Activated CD8-positive, alpha-beta memory T cell treated with anti-CD3 and anti-CD28 coated beads, Interleukin-2, amount 50 U/mL, for 48 hours (primary cell): ENCODE data around the gene CTNS.

Experiments
- DNase-seq: peaks from one replicate; pipeline ENCODE4 v3.0.0-alpha.2; 2020

The CTNS gene

DNA sequence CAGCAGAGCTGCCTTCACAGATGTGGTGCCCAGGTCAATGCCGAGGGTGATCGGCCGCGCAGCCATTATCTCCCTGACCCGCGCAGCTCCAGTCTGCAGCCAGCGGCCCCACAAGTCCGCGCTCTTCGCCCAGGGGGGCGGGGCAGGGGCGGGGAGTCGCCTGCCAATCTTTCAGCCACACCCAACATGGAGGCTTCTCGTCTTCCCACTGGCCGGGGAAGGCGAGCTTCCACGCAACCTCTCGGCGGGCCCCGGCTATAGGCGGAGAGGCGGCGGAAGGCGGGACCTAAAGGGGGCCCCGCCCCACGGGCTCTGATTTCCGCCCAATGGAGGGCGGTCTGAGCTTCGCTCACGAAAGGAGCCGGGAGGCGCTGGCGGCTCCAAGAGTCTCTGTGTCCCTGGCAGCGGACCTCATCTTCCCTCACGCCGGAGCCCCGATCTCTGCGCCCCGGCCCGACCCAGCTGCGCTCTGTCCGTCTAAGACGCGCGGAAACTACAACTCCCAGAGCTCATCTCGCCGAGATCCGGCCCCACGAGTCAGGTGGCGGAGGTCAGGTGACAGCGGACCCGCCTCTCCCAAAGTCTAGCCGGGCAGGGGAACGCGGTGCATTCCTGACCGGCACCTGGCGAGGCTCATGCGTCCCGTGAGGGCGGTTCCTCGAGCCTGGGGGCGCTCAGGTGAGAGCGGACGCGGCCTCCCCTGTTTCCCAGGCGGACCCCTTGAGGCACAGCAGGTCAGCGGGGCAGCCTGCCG lies at the start of gene CTNS, which contains the start of gene SHPK:
CTNS (plus strand) TSS at position 607 of the 754 bp plus-strand sequence. CDS start 3,447 bp downstream, outside the sequence.
SHPK (minus strand) TSS at position 97 of the 754 bp plus-strand sequence; CDS start at position 66, 31 bp downstream.
- peak; percentile 96 for DNase-seq

DNA sequence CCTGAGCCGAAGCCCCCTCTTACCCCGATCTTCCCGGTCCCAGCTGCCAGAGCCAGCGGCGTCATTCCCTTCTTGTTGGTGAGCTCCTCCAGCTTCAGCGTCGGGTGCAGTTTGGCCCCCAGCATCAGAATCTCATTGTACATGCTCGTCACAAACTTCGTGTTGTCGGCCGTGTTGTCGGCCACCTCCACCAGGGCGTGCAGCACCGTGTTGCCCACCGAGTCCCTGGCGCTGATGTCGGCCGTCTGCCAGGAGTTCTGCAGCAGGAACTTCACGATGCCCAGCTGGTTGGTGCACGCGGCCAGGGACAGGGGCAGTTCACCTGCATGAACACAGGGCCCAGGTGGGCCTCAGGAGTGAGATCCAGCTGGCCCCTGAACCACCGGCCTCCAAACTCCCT lies 46.8 kb upstream of the CTNS start:
- DNase-seq = no peak

DNA sequence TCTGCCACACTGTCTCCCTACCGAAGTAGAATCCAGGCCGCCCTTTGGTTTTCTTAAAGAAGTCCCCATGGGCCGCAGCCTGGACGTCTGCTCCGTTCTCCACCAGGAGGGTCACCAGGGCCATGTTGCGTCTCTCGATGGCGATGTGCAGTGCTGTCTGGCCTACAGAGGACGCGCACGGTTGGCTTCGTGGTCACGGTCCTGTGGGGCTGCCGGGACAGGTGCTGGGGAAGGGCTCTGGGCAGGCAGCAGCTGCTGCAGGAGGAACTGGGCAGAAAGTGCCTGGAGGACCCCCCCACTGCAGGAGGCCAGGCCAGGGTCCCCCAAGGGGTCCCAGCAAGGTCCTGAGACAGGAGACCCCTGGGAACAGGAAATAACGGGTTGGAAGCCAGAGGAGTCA lies 46.3 kb upstream of the CTNS start:
- no peak for DNase-seq

DNA sequence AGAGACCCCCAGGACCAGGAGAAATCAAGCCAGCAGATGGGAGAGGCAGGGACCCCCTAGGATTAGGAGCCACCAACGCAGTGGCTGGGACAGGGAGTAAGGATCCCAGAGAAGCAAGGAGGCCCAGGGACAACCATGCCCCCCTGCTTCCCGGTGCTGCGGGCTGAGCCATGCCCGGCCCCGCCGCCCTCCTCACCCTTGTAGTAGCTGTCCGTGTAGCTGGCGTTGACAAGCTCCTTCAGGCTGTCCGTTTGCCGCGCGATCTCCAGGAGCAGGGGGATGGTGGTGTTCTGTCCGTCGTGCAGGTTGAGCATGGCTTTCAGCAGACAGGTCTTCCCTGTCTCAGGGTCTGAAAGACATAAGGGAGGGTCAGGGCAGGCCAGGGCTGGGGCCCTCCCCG lies 45.8 kb upstream of the CTNS start:
- no peak for DNase-seq

DNA sequence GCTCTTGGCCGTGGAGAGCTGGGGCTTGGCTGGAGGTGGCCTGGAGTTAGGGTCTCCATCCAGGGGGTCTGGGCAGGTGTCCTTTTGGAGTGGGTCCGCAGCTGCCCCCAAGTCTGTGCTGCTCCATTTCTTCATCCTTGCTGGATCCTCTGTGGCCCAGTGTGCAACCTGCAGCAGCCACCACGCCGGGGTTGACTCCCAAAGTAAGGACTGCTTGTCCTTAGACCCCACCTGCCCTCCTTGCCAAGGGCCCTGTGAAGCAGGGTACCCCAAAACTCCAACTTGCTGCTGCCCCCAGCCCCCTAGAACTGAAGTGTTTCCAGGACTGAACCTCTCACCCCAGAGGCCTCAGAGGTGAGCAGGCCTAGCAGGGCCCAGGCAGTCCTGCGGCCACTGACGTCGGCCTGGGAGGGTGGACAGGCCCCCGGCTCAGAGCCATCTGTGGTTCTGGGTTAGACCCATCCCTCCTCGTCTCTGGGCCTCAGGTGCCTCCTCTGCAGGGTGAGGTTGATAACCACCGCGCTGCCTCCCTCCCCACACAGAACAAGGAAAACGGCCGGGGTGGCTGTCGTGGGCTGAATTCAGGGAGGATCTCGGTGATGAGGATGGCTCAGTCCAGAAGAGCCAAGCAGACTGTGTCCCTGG lies 44.2 kb upstream of the CTNS start:
- DNase-seq = no peak

DNA sequence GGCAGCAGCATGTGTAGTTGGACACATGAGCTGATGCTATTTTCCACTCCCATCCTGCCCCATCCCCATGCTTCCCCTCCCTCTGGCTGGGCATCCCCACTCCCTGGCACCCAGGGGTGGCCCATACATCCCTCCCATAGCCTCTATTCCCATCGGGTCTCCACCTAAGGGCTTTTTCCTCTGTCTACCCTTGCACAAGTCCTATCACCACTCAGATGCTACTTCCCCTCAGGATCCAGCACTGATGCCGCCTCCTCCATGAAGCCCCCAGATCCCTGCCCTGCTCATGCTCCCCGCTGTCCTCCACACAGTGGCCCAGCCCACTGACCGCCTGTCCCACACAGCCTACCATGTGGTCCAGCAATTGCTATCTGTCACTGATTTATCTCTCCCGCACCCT lies 43.2 kb upstream of the CTNS start:
- no peak for DNase-seq

DNA sequence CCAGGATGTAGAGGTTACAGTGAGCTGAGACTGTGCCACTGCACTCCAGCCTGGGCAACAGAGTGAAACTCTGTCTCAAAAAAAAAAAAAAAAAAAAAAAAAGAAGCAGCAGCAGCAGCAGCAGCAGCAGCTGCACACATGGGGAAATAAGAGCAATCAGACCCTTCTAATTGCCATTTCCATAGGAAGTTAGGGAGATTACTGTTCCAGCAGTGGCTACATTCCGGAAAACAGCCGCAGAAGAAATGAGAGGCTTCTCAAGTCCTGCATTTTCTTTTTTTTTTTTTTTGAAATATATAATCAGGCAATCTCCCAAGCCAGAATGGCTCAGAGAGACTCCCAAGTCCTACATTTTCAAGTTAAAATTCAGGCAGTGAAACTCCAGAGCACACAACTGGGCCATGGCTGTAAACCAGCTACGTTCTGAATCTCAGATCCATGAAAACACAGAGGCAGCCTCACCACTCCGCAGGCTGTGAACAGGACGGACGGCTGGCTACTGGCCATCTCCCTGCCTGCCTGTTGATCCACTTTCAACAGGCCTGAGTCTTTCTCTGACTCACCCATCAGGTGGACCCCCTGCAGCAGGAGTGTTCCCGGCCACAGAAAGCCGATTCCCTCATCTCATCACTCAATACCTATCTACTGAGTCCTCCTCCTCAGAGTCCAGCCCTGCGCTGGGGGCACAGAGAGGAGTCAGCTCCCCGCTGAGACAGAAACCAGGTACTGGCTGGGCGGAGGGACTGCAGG lies 42.3 kb upstream of the CTNS start:
- no peak for DNase-seq

DNA sequence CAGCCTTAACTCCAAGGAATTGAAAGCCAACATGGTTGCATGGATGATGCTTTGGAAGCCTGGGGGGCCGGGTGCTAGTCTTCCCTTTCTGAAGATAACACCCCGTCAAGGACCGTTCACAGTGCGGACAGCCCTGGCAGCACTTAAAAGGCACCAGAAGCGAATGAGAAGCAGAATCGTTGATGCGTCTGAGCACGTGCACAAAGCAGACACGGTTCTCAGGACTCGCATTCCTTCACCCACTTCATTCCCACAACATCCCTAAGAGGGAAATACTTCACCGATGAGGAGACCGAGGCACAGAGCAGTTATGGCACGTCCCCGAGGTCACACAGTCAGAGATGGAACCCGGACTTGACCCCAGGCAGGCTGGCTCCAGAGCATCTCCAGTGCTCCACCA lies 41.6 kb upstream of the CTNS start:
- DNase-seq = no peak

DNA sequence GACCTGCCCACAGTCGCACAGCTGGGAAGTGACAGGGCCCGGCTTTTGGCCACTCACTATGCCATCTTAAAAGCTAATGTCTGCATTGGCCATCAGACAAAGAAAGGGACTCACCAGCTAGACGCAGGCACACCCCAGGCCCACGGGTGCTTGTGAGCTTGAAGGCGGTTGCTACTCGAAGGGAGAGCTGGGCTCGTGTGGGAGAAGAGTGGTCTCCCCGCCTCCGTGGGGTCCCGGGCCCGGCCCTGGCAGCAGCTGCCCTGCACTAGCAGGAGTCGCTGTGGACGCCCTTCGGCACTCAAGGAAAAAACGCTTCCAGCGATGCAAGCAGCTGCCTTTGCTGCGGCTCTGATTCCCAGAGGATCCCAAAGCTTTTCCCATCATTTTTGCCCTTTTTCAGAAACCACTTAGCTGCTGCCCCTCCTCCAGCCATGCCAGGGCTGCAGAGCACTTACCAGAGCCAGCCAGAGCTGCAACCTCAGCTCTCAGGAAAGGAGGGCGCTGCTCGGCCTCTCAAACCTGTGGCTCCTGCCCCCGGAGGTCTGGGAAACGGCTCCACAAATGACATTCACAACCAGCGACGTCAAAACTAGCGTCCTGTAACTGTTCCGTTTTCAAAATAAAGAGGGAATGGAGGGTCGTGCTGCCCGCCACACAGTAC lies 39.6 kb upstream of the CTNS start:
- no peak for DNase-seq

DNA sequence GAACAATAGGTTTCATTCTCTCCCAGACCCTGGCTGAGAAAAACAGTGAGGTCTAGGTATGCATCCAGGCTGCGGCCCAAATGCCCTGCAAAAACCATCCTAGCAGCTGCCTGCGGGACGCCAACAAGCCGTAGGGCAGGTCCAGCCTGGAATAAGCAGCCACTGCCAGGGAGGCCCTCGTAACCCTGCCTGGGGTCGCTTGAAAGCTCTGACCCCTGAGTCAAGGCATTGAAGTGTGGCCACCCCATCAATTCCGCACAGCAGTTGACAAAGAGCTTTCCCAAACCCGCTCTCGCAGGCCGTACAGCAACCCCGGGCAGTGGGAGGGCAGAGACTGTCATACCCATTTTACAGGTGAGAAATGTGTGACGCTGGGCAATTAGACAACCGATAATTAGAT lies 38.5 kb upstream of the CTNS start:
- no peak for DNase-seq

DNA sequence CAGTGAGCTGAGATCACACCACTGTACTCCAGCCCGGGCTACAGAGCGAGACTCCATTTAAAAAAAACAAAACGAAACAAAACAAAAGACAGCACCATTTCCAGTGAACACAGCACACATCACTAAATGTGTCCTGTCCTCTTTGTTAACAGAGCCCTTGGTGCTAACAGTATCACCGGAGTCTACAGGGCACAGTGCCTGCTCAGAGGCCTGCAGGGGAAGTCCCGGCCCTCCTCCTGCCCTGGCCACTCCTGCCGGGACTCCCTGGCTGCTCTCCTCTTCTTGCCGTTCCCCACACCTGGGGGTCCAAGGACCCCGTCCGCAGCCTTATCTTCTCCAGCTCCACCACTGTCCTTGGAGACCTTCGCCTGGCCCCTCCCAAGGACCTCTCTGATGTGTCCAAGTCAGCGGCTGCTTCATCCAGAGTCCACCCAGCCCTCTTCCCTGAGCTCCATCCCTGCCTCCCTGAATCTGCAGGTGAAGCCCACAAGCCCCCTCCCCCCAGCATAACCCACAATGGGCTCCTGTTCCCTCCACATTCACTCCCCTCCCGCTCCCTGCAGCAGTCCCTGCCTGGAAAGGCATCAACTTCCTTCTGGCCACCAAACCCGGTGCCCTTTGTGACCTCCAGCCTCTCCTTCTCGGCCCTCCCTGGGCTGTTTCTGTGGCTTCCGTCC lies 35.9 kb upstream of the CTNS start:
- DNase-seq = no peak

DNA sequence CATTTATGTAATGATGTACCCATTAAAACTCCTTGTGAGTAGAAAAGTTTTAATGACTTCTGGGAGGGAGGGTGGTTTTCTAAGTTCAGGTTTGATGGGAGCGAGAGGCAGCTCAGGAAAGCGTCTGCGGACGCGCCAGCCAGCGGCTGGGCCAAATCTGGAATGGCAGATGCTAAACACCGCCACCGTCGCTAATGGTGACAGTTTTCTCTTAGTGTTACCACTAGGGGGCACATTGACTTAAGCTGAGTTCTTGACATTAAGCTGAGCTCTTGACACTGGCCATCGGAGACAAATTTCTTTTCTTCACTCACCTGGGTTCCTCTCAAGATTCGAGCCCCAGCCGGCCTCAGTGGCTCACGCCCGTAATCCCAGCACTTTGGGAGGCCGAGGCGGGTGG lies 34.1 kb upstream of the CTNS start:
- peak; percentile 57 for DNase-seq

DNA sequence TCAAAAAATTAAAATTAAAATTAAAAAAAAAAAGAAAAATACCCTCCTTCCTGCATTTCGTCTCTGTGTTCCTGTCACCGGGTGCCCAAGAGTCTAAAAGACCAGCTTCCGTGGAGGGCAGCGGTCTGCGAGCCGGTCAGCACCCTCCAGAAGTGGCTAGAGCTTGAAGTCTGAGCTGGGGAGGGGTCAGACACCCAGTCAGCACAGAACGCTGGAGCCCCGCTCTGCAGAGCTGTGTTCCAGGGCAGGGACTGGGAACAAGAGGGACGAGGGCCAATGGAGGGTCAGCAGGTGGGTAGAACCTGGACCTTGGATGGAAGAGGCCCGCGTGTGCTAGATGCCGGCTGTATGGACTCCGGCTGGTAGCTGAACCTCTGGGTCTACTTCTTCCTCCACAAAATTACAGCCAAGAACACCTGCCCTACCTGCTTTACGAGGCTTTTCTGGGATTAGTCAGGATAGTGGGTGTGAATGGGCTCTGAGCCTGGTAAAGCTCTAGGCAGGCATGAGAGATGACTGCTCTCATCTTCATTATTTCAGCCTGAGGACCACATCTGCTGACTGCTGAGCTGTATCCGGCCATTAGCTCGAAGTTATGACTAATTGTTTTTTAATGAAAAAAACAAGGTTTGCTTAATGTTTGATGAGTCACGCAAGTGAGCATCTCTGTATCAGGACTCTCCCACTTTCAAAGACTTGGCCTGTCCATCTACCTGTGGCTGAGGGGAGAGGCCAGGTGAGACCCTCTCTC lies 33.3 kb upstream of the CTNS start:
- DNase-seq = no peak

DNA sequence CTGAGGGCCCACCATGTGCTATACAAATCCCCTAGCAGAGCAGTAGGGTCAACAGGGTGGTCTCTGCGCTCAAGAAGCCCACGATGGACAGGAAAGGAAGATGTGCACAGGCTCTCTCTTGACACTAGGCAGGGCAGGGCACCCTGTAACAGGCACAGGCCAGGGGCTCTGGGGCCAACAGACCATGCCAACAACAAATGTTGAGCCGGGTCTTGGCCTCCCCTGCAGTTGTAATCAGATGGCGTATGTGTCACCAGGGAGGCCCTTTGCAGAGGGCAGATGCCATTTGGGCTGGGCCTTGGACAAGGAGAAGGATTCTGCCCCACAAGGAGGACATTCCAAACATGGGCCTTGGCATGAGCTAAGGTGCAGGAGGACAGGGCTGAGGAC lies 32.7 kb upstream of the CTNS start:
- no peak for DNase-seq

DNA sequence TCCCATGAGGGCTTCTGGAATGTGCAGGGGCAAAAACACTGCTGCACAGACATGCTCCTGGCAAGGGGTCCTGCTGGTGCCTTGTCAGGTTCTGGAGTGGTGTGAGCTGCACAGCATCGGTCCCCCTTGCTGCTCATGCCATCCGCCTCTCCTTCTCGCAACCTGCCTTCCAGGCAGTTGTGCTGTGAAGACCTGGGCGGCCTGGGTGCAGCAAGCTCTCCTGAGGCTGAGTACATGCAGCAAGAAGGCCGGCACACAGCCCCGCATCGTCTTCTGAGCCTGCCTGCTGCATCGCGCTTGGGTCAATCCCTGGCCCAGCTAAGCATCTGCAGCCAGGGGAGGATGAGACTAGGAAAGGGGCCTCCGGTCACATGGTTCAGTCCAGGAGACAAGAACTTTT lies 26.9 kb upstream of the CTNS start:
- DNase-seq = no peak

DNA sequence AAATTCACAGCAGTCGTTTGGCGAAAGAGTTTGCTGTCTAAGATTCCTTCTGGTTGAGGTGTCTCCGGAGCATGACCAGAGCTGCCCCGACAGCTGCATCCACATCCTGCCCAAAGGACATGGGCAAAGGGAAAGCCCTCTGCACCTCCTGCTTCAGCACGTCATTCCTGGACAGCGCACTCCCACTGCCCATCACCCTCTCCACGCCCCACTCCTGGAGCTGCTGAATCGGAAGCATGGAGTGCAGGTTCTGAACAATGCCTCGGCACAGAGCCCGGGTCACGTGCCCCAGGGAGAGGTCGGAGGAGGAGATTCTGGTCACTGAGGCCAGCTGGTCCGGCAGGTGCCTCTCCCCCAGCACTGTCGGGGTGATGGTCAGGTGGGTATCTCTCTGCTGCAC lies 26.0 kb upstream of the CTNS start:
- no peak for DNase-seq

DNA sequence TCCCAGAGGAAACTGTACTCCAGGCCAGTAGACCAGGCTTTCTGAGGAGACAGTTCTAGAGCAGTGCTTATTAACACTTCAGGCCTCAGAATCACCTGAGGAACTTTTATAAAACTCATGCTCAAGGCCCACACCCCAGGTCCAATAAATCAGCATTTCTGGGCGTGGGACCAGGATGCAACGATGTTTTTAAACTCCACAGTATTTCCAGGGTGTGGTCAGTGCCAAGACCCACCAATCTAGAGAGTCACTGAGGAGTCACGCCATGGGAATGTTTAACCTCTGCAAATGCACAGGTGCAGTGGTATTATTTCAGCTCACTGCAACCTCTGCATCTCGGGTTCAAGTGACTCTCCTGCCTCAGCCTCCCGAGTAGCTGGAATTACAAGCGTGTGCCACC lies 23.4 kb upstream of the CTNS start:
- no peak for DNase-seq

DNA sequence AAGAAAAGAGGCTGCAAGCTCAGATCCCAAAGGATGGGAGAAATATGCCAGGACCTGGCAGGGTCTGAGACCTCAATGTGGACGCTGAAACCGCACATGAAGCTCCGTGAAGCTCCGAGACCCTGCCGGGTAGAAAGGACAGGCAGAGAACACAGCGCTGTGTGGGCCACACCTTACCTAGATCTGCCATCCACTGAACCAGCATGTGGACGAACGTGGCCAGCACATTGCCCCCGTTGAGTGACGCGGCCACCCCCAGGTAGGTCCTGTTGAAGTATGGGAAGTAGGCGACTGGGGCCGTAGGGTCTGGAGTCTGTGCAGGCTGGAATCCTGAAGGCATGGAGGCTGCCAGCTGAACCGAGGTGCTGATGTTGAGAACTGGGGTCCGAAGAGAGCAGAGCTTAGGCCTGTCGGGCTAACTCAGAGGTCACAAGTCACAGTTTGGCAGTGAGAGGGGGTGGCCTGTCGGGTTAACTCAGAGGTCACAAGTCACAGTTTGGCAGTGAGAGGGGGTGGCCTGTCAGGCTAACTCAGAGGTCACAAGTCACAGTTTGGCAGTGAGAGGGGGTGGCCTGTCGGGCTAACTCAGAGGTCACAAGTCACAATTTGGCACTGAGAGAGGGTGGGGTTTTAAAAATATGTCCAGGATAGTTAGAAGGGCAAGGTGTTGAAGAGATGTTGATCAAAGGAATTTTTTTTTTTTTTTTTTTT lies 21.2 kb upstream of the CTNS start:
- DNase-seq = no peak

DNA sequence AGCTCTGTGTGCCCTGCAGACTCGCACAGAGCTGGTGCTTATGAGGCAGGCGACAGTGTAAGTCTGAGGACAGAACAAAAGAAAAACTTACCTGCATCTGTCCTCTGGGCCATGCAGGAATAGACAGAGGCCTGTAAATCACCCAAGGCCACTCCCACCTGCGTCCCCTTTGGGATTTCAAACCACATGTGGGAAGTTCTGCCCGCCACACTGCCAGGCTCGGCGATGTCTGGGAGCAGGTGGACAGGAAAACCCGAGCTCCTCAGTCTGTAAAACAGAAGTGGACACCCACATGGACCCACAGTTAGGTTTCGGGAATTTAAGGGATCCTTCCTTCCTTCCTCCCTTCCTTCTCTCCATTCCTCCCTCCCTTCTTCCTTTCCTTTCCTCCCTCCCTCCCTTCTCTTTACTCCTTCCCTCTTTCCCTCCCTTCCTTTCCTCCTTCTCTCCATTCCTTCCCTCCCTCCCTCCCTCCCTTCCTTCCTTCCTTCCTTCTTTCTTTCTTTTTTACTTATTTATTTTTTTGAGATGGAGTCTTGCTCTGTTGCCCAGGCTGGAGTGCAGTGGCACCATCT lies 15.3 kb upstream of the CTNS start:
- no peak for DNase-seq

DNA sequence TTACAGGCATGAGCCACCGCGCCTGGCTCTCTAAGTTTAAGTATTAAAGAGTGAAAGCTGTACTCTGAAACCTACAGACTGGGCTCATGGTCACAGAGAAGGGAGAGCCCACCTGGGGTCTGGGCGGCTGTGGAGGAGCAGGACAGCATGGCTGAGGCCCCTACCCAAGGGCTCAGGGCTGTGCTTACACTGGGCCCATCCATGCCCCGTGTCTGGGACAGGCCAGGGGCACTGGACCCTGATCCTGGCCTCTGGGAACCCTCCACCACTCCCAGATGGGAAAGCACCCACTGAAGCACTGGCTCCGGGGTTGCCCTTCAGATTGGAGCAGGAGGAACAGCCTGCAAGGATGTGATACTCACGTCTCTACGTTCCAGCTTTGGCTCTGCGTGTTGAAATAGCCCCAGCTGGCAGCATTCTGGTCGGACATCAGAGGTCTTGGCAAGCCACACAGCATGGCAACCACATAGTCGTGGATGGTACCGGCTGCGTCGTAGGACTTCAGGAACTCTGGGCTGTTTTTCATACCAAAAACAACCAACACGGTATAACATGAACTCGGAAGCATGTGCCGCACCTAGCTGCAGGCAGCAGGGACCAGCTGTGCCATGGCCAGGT lies 13.5 kb upstream of the CTNS start:
- DNase-seq = no peak
